K562 (cell line): Measurements from ENCODE around the gene HYAL3. TPM values are rescaled to one million over a fixed set of nuclear protein-coding genes. Genes with fewer than 3 reads are reported as not detected.

ENCODE experiments used
- CBFB ChIP-seq: sonication (generic); formaldehyde crosslinking; IDR thresholded peaks from 2 replicates; pipeline ENCODE4 v1.4.0; 2020; ENCODE audit warnings: mild to moderate bottlenecking, missing genetic modification reagents
- CBX2 ChIP-seq: fragments of 200-600 bp; sonication (generic); IDR thresholded peaks from one replicate; pipeline ENCODE4 v1.6.1; 2012; ENCODE audit warnings: mild to moderate bottlenecking, low read length, inconsistent platforms; ENCODE audit not compliant: insufficient read depth, poor library complexity, severe bottlenecking
- EP400 ChIP-seq: fragments of 450-650 bp; IDR thresholded peaks from 2 replicates; pipeline ENCODE4 v1.6.1; 2017; ENCODE audit warnings: antibody characterized with exemption, mild to moderate bottlenecking, moderate library complexity
- KLF6 ChIP-seq: fragments of 250-450 bp; sonication (Bioruptor Pico); IDR thresholded peaks from 2 replicates; pipeline ENCODE4 v1.4.0; 2020; ENCODE audit warnings: mild to moderate bottlenecking, moderate library complexity, borderline replicate concordance
- MED1 ChIP-seq: sonication (generic); formaldehyde crosslinking; IDR thresholded peaks from 2 replicates; pipeline ENCODE4 v1.8.1; 2023; ENCODE audit warnings: missing genetic modification reagents, borderline replicate concordance
- PHB ChIP-seq: fragments of 250-450 bp; sonication (Bioruptor Pico); IDR thresholded peaks from 2 replicates; pipeline ENCODE4 v1.5.0; 2021
- RBFOX2 ChIP-seq: fragments of 200-400 bp; formaldehyde crosslinking; IDR thresholded peaks from 2 replicates; pipeline ENCODE4 v1.6.1; 2017; ENCODE audit warnings: low read depth, mild to moderate bottlenecking, low read length, moderate library complexity
- SUPT5H ChIP-seq: fragments of 450-650 bp; IDR thresholded peaks from 2 replicates; pipeline ENCODE4 v1.6.1; 2016
- XRCC3 ChIP-seq: fragments of 450-650 bp; IDR thresholded peaks from 2 replicates; pipeline ENCODE4 v1.6.1; 2017; ENCODE audit warnings: mild to moderate bottlenecking, moderate library complexity
- ZNF408 ChIP-seq: fragments of 250-450 bp; sonication (Bioruptor Pico); IDR thresholded peaks from 2 replicates; pipeline ENCODE4 v1.4.0; 2020; ENCODE audit warnings: low read depth, mild to moderate bottlenecking, moderate library complexity
- ZNF586 ChIP-seq: fragments of 450-650 bp; formaldehyde crosslinking; conservative IDR thresholded peaks from 2 replicates; pipeline ENCODE4 v1.4.0; 2020; ENCODE audit warnings: mild to moderate bottlenecking, moderate library complexity
- polyA plus RNA-seq, 8 experiments: library from polyadenylated mRNA; depleted of rRNA in 4 of 8; stranded (reverse) in 5 of 8; unstranded in 3 of 8; fragments of >200 nt; fragmentation: Nextera tagmentation in 2 of 8; fragmentation: Illumina TruSeq in 1 of 8; extraction: Ambion mirVana in 2 of 8; extraction: Trizol in 1 of 8; gene quantifications; 2 replicates each; pipeline versions ENCODE4 v1.2.1 to v1.2.3, GENCODE V29; 2011 to 2014; ENCODE audit warnings: inconsistent platforms in 1 of 8, missing spikeins in 1 of 8
- total RNA-seq, 7 experiments: library from RNA; depleted of rRNA in 6 of 7; stranded (reverse); fragments of >200 nt in 6 of 7; fragmentation: Illumina TruSeq in 2 of 7; extraction: Trizol in 2 of 7; gene quantifications; 2 replicates each; pipeline versions ENCODE4 v1.2.1 to v1.2.3, GENCODE V29; 2011 to 2021; ENCODE audit warnings: low replicate concordance in 1 of 7
- TF ChIP-seq, protein P1 (sequence below): IDR thresholded peaks from 2 replicates; pipeline ENCODE4 v1.6.1; 2011; ENCODE audit warnings: borderline replicate concordance, low read depth, mild to moderate bottlenecking, moderate library complexity, low read length; ENCODE audit not compliant: insufficient read depth, poor library complexity, severe bottlenecking
- TF ChIP-seq, protein P2 (sequence below): IDR thresholded peaks from 2 replicates; pipeline ENCODE4 v1.6.1; 2012; ENCODE audit warnings: low read depth, low read length, improper control_type of control experiment, borderline replicate concordance
- TF ChIP-seq, protein P3 (sequence below): fragments of 200-600 bp; sonication (generic); IDR thresholded peaks from one replicate; pipeline ENCODE4 v1.6.1; 2012; ENCODE audit warnings: mild to moderate bottlenecking, low read depth, low read length, inconsistent platforms

HYAL3 gene
- total and polyA plus RNA-seq, 9 of the 15 experiments (the other 6 are each of a cell fraction or from before 2014, with no cell fraction given): 0.38 to 9.1 (median 6.8) TPM

DNA sequence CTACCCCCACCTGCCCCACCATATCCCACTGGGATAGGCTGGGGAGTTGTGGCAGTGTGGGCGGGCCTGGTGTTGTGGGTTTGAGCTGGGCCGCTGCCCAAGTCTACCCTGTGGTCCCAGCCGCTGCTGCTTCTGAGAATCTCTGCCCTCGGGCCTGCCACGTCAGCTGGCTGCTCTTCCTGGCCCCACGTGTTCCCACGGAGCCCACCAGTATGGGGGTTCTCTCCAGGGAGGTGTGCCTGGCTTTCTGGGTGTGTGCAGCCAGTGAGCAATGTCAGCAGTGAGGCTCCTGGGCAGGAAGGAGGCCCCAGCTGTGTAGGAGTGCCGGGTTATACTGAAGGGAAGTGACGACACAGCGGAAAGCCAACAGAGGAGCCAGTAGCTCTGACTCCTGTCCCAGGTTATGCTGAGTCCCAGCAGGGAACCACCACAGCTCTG is 52.7 kb downstream of the HYAL3 start (continued):
- TF ChIP-seq EP400 (peak; percentile 44; the same call in 1 of the 2 replicates), XRCC3 (no peak), RBFOX2 (peak; percentile 54; the same call in 1 of the 2 replicates), ZNF408 (CRISPR knock-in tag) (no peak), CBFB (CRISPR knock-in tag) (no peak), SUPT5H (peak; percentile 47; the same call in 1 of the 2 replicates), MED1 (no peak), CBX2 (no peak), ZNF586 (CRISPR knock-in tag) (no peak), KLF6 (CRISPR knock-in tag) (no peak), PHB (CRISPR knock-in tag) (no peak)
- TF ChIP-seq, protein P1, sequence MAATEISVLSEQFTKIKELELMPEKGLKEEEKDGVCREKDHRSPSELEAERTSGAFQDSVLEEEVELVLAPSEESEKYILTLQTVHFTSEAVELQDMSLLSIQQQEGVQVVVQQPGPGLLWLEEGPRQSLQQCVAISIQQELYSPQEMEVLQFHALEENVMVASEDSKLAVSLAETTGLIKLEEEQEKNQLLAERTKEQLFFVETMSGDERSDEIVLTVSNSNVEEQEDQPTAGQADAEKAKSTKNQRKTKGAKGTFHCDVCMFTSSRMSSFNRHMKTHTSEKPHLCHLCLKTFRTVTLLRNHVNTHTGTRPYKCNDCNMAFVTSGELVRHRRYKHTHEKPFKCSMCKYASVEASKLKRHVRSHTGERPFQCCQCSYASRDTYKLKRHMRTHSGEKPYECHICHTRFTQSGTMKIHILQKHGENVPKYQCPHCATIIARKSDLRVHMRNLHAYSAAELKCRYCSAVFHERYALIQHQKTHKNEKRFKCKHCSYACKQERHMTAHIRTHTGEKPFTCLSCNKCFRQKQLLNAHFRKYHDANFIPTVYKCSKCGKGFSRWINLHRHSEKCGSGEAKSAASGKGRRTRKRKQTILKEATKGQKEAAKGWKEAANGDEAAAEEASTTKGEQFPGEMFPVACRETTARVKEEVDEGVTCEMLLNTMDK: no peak
- TF ChIP-seq, protein P2, sequence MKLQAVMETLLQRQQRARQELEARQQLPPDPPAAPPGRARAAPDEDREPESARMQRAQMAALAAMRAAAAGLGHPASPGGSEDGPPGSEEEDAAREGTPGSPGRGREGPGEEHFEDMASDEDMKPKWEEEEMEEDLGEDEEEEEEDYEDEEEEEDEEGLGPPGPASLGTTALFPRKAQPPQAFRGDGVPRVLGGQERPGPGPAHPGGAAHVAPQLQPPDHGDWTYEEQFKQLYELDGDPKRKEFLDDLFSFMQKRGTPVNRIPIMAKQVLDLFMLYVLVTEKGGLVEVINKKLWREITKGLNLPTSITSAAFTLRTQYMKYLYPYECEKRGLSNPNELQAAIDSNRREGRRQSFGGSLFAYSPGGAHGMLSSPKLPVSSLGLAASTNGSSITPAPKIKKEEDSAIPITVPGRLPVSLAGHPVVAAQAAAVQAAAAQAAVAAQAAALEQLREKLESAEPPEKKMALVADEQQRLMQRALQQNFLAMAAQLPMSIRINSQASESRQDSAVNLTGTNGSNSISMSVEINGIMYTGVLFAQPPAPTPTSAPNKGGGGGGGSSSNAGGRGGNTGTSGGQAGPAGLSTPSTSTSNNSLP: no peak
- TF ChIP-seq, protein P3, sequence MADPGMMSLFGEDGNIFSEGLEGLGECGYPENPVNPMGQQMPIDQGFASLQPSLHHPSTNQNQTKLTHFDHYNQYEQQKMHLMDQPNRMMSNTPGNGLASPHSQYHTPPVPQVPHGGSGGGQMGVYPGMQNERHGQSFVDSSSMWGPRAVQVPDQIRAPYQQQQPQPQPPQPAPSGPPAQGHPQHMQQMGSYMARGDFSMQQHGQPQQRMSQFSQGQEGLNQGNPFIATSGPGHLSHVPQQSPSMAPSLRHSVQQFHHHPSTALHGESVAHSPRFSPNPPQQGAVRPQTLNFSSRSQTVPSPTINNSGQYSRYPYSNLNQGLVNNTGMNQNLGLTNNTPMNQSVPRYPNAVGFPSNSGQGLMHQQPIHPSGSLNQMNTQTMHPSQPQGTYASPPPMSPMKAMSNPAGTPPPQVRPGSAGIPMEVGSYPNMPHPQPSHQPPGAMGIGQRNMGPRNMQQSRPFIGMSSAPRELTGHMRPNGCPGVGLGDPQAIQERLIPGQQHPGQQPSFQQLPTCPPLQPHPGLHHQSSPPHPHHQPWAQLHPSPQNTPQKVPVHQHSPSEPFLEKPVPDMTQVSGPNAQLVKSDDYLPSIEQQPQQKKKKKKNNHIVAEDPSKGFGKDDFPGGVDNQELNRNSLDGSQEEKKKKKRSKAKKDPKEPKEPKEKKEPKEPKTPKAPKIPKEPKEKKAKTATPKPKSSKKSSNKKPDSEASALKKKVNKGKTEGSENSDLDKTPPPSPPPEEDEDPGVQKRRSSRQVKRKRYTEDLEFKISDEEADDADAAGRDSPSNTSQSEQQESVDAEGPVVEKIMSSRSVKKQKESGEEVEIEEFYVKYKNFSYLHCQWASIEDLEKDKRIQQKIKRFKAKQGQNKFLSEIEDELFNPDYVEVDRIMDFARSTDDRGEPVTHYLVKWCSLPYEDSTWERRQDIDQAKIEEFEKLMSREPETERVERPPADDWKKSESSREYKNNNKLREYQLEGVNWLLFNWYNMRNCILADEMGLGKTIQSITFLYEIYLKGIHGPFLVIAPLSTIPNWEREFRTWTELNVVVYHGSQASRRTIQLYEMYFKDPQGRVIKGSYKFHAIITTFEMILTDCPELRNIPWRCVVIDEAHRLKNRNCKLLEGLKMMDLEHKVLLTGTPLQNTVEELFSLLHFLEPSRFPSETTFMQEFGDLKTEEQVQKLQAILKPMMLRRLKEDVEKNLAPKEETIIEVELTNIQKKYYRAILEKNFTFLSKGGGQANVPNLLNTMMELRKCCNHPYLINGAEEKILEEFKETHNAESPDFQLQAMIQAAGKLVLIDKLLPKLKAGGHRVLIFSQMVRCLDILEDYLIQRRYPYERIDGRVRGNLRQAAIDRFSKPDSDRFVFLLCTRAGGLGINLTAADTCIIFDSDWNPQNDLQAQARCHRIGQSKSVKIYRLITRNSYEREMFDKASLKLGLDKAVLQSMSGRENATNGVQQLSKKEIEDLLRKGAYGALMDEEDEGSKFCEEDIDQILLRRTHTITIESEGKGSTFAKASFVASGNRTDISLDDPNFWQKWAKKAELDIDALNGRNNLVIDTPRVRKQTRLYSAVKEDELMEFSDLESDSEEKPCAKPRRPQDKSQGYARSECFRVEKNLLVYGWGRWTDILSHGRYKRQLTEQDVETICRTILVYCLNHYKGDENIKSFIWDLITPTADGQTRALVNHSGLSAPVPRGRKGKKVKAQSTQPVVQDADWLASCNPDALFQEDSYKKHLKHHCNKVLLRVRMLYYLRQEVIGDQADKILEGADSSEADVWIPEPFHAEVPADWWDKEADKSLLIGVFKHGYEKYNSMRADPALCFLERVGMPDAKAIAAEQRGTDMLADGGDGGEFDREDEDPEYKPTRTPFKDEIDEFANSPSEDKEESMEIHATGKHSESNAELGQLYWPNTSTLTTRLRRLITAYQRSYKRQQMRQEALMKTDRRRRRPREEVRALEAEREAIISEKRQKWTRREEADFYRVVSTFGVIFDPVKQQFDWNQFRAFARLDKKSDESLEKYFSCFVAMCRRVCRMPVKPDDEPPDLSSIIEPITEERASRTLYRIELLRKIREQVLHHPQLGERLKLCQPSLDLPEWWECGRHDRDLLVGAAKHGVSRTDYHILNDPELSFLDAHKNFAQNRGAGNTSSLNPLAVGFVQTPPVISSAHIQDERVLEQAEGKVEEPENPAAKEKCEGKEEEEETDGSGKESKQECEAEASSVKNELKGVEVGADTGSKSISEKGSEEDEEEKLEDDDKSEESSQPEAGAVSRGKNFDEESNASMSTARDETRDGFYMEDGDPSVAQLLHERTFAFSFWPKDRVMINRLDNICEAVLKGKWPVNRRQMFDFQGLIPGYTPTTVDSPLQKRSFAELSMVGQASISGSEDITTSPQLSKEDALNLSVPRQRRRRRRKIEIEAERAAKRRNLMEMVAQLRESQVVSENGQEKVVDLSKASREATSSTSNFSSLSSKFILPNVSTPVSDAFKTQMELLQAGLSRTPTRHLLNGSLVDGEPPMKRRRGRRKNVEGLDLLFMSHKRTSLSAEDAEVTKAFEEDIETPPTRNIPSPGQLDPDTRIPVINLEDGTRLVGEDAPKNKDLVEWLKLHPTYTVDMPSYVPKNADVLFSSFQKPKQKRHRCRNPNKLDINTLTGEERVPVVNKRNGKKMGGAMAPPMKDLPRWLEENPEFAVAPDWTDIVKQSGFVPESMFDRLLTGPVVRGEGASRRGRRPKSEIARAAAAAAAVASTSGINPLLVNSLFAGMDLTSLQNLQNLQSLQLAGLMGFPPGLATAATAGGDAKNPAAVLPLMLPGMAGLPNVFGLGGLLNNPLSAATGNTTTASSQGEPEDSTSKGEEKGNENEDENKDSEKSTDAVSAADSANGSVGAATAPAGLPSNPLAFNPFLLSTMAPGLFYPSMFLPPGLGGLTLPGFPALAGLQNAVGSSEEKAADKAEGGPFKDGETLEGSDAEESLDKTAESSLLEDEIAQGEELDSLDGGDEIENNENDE: no peak
